Measurements from ENCODE around the gene RABGAP1L.
"Not testable (repeated sequence)": the region's sequence is repeated elsewhere in the genome, so short reads cannot be mapped to it uniquely, and the experiment has no call there.

RABGAP1L gene

DNA sequence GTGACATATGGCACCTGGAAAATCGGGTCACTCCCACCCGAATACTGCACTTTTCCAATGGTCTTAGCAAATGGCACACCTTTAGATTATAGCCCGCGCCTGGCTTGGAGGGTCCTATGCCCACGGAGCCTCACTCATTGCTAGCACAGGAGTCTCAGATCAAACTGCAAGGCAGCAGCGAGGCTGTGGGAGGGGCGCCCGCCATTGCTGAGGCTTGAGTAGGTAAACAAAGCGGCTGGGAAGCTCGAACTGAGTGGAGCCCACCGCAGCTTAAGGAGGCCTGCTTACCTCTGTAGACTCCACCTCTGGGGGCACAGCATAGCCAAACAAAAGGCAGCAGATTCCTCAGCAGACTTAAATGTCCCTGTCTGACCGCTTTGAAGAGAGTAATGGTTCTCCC is 458.6 kb downstream of the RABGAP1L start:
- ATAC-seq, result not testable (repeated sequence)

DNA sequence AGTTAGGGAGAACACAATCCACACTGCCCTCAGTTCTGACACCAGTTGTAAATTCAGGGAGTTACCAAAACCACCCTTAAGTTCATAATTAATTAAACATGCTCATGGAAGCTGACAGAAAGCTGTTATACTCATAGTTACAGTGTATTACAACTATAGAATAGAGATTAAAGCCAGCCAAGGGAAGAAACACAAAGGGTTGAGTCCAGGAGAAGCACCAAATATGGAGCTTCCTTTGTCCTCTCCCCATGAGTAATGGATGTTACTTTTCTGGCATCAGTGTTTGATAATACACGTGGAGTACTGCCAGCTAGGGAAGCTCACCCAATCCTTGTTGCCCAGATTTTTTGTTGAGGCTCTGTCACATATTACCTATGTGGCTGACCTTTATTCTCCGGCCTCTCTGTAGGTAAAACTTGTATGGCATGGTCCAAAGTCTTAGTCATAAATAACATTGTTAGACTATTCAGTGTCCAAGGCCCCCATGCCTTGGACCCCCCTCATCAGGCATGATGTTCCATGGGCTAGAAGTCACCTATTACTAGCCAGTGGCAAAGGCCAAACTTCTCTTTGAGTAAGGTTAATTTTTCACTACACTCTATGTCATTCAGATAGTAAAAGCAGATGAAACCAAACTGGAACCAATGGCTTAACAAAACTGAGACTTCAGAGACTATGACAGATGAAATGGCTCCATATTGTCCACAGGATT is 464.2 kb downstream of the RABGAP1L start:
- no peak for ATAC-seq

DNA sequence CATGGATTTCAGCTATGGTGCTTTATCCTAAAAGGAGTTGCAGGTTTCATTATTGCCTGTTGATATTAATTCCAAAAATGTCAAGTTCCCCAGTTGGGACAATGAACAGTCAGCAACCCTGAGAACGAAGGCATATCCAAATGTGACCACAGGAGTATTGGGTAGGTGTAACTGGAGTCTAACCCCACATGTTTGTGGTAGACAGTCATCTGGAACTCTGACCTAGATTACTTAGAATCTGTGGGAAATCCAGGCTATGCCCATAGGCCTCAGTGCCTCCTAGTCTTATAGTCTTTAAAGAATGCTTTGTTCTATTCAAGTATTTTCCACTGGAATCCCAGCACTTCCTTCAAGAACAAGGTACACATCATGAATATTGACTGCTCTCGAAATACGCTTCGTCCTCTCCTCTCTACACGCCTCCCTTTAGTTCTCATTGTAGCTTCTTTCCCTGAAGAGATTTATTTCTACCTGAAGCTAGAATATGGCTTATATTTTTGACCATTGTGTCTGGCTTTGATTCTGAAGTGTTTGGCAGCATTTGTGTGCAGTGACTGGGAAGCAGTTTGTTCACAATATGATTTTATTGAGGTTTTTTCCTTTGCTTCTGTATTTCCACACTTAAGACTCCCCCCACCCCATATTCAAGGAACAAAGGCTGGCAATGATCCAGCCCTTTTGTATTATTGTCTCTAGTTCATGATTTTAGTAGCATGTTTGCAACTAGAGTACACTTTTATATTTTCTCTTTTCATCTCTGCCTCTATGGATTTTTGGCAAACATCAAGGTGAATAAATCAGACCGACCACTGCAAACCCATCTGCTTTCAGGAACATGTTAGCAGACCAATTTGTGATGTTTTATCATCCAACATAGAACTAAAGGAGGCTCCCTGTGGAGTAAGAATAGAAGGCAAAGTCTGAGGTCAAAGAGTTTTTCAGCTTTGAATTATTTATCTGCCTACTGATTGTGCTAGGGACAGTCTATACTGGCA is 467.0 kb downstream of the RABGAP1L start:
- ATAC-seq, result no peak

DNA sequence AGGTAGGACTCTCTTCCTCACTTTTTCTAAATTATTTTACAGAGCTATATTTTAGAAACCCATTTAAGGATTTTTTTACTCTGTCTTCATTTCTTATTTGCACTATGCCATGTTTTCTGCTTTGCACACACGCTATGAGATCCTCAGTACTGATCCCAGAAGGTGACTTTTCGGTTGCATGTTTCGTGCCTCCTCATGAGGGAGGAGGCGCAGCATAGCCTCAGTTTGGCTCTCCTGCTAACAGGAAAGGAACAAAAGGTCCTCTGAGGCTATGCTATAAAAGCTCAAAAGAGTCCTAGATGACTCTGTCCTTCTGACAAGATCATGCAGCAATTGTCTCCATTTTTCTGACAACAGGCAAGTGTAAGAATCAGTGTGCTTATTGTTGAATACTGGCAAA is 478.2 kb downstream of the RABGAP1L start:
- ATAC-seq, result no peak

DNA sequence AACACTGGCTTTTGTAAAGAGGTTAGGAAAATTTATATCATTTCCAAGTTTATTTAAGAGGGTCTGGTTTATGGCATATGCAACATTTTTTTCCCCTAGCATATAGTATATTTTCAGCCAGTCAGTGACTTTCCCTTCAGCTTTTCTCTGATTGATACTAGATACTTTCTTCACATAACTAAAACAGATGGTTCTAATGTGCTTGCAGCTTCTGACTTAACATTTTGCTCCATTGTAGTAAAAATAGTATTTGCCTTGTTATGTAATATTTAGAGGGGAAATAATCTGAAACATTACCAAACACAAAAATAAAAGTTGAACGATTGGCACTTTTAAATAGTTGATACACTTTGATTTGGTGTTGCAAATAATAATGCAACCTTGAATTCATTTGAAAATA is 480.1 kb downstream of the RABGAP1L start:
- ATAC-seq, result no peak

DNA sequence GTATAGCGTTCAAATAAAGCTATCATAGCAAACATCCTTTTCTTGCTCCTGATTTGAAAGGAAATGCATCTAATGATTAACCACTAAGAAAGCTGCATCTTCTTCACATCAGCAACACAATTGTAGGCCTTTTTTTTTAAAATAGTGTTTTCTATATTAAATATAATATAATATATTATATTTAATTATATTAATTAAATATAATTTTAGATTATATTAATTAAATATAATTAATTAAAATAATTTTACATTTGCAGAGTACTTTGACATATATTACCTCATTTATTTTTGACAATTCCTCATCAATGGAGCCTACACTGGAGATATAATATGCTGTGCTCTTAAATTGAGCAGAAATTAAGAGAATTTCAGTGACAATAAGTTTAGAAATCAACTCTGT is 481.5 kb downstream of the RABGAP1L start:
- no peak for ATAC-seq

DNA sequence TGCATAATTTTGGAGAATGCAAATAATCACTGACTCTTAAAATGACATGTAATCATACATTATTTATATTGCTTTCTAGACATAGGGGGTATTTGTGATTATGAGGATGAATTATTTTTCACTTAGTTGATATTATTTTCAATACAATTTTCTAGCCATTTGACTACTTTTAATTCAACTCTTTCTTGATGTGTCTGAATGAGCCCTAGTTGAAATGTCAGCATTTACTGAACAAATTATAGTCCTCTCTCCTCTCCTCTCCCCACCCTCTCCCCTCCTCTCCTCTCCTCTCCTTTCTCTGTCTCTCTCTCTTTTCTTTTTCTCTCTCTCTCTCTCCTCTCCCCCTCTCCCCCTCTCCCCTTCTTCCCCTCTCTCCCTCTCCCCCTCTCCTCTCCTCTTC is 483.1 kb downstream of the RABGAP1L start:
- ATAC-seq, result no peak

DNA sequence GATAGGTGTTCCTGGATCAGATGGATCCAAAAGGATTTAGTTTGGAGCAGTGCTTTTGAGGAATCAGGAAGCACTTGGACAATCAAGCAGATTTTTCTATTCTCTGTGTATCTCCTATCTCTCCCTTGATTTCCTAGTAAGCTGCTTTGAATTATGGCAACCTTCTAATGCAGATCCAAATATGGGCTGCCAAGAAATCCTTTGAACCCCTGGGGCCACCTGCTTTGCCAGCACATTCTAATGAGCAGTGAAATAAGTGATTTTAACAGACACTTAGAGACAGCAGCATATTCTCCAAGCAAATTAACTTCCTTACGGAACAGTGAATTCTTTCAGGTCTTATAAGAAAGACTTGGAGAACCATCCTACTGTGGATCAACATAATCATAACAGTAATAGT is 483.9 kb downstream of the RABGAP1L start:
- ATAC-seq, result no peak

DNA sequence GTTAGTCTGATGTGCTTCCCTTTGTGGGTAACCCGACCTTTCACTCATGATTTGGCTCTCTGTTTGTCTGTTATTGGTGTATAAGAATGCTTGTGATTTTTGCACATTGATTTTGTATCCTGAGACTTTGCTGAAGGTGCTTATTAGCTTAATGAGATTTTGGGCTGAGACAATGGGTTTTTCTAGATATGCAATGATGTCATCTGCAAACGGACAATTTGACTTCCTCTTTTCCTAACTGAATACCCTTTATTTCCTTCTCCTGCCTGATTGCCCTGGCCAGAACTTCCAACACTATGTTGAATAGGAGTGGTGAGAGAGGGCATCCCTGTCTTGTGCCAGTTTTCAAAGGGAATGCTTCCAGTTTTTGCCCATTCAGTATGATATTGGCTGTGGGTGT is 490.3 kb downstream of the RABGAP1L start:
- ATAC-seq, result not testable (repeated sequence)

DNA sequence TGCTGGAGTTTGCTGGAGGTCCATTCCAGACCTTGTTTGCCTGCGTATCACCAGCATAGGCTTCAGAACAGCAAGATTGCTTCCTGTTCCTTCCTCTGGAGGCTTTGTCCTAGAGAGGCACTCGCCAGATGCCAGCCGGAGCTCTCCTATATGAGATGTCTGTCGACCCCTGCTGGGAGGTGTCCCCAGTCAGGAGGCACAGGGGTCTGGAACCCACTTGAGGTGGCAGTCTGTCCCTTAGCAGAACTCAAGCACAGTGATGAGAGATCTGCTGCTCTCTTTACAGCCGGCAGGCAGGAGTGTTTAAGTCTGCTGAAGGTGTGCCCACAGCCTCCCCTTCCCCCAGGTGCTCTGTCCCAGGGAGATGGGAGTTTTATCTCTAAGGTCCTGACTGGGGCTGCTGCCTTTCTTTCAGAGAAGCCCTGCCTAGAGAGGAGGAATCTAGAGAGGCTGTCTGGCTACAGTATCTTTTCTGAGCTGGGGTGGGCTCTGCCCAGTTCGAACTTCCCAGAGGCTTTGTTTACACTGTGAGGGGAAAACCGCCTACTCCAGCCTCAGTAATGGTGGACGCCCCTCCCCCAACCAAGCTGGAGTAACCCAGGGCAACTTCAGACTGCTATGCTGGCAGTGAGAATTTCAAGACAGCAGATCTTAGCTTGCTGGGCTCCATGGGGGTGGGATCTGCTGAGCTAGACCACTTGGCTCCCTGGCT is 493.4 kb downstream of the RABGAP1L start:
- no peak for ATAC-seq

DNA sequence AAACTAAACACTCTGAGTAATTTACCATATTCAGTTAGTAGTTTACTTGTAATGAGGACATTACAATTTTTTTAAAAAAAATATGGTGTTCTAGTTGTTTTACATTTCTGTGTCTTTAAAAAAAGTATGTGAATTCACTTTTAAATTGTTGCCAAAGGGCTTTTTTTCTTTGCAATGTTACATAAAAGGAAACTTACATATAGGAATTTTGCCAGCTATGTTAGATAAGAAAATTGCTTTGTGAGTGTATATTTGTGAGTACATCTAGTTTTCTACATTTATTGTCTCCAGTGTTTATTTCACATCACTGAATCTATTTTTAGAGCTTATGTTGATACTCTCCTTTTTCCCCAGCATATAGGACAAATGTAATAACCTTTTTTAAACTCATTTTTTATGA is 495.2 kb downstream of the RABGAP1L start:
- no peak for ATAC-seq

DNA sequence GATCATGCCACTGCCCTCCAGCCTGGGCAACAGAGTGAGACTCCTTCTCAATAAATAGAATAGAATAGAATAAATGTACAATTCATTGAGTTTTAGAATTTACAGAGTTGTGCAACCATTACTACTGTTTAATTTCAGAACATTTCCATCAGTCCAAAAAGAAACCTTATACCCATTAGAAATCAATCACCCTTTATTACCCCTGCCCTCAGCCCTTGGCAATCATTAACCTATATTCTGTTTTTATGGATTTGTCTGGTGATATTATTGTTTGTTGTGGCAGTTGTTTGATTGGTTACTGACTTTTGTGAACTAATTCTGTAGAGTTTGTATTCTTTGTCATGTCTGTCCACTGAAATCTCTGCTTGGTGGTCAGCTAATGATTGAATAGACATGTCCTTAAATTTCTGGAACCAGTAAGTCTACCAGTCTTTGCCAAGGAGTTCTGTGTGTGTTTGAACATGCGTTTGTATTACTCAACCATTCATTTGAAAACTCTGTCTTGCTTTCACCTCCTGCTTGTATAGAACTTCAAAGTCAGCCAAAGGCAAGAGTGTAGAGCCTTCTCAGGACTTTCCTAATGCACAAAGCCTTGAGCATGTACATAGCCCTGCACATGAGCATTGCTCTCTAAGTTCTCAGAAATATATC is 497.2 kb downstream of the RABGAP1L start:
- no peak for ATAC-seq

DNA sequence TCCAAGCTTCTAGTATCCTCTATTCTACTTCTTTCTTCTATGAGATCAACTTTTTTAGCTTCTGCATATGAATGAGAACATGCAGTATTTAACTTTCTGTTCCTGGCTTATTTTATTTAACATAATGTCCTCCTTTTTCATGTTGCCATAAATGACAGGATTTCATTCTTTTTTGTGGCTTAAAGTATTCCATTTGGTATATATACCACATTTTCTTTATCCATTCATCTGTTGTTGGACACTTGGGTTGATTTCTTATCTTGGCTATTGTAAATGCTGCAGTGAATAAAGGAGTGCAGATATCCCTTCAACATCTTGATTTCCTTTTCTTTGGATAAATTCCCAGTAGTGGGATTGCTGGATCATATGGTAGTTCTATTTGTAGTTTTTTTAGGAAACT is 498.1 kb downstream of the RABGAP1L start:
- ATAC-seq, result no peak

DNA sequence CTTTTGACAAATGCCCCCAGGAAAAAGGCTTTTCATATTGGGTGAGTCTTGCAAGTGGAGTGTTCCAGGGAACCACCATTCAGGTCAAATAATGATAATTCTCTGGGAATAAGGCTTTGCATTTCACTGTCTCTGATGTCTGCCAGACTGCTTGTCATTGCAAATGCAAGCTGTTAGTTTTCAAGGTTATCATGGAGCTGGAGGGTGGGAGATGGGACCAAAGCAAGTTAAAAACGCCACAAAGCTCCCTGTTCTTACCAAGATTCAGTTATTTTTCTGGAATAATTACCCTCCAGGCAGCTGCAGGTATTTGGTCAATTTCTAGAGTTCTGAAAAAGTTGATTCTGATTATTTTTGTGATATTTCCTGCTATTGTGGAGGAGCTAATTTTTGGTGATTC is 498.6 kb downstream of the RABGAP1L start:
- ATAC-seq, result no peak

DNA sequence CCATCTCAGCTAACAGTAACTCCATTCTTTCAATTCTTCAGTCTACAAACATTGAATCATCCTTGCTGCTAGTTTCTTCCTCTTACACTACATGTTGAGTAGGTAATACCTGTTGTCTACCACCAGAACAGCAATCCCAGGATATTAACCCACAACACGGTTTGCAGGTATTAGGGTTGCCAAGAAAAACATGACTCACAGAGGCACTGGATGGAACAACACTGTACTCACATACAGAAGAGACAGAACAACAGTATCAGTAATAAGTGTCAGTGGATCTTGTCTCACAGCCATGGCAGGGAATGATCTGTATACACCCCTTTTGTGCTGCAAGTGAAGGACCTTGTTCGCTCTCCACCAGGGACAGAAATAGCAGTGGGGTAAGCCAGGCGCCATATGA is 500.5 kb downstream of the RABGAP1L start:
- ATAC-seq, result no peak

DNA sequence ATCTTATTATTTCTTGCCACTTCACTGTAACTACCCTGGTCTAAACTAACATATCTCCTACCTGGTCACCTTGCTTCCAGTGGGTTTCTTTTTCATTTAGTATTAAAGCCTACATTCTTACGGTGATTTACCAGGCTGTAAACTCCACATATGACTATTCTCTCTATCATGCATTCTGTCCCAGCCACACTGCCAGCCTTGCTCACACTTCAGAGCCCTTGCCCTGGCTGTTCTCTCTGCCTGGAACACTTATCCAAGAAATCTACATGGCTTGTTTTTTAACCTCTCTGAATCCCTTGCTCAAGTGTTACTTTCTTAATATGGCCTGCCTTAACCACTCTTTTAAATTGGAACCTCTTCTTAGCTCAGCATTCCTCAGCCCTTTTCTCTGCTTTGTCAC is 501.2 kb downstream of the RABGAP1L start:
- no peak for ATAC-seq

DNA sequence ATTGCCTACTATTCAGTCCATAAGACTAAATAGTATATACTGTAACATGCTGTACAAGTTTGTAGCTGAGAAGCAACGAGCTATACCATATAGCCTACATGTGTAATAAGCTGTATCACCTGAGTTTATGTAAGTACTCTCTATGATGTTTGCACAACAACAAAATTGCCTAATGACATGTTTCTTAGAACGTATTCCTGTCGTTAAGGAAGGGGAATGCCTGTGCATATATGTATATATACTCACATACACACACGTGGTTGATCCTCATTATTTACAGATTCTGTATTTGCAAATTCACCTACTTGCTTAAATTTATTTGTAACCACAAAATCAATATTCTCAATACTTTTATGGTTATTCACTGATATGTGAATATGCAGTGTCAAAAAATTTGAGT is 504.0 kb downstream of the RABGAP1L start:
- ATAC-seq, result no peak

DNA sequence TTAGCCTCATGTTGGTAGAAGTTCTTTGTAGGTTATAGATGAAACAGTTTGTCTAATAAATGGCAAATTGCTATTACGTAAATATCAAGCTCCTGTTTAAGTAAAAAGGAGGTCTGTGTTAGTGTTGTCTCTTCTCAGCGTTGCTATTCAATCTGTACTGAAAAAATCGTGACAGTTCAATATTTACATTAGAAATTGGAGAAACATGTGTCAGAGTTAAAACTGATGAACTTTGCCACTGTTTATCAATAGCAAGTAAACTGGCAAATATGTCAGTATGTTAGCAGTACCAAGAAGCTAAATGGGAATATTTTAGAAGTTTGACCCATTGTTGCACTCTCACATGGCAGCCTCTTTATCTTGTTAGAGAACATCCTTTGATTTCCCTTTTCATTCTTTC is 506.9 kb downstream of the RABGAP1L start:
- no peak for ATAC-seq

DNA sequence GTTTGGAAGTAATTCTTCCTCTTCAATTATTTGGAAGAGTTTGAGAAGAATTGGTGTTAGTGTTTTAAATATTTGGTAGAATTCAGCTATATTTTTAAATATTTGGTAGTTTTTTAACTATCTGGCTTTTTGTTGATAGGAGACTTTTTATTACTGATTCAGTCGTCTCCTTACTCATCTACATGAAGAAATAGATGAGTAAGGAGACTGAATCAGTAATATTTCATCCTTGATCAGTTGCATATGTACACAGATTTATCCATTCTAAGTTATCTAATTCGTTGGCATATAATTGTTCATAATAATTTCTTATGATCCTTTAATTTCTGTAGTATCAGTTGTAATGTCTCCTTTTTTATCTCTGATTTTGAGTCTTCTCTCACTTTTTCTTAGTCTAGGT is 512.5 kb downstream of the RABGAP1L start:
- no peak for ATAC-seq

DNA sequence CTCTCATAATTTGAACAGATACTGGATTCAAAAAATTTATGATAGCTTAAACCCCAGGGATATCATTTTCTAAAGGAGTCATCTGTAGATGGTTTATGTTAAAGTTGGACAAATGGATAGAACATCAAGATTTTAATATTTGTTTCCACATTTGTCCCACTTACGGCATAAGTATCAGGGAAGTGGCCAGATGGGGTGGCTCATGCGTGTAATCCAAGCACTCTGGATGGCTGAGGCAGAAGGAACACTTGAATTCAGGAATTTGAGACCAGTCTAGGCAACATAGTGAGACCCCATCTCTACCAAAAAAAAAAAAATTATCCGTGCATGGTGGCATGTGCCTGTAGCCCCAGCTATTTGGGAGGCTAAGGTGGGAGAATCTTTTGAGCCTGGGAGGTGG is 517.5 kb downstream of the RABGAP1L start:
- ATAC-seq, result no peak

DNA sequence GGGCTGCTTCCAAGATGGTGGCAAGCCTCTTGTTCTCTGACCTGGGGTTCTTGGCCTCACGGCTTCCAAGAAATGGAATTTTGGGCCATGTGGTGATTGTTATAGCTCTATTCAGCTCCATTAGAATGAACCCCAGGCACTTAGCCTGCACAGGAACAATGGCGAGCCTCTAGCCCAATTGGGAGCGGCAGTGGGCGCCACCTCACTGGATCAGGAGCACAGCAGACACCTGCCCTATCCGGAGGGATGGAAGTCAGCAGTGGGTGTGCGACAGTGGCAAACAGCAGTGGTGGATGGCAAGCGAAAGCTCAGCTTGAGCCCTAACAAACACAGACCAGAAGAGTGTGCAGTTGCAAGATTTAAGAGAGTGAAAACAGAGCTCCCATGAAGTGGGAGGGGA is 519.3 kb downstream of the RABGAP1L start:
- no peak for ATAC-seq

DNA sequence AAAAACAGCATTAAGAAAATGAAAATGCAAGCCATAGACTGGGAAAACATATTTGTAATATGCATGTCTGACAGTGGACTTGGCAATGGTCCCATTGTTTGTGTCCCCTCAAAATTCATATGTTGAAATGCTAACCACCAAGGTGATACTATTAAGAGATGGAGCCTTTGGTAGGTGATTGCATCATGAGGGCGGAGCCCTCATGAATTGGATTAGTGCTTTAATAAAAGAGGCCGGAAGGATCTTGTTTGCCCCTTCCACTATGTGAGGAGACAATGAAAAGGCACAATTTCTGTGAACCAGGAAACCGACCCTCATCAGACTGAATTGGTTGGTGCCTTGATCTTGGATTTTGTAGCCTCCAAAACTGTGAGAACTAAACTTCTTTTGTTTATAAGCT is 520.8 kb downstream of the RABGAP1L start:
- no peak for ATAC-seq
